Body of pancreas (tissue), 4 donors: Measurements from ENCODE around the gene QKI.

ENCODE experiments used
- CTCF ChIP-seq, 7 experiments: fragments of 450-650 bp in 4 of 7; fragments of 200-600 bp in 3 of 7; sonication (generic) in 3 of 7; IDR thresholded peaks; one replicate each; pipeline ENCODE4 v1.5.1; 2016 to 2019; ENCODE audit warnings: antibody characterized with exemption in 7 of 7
- POLR2A ChIP-seq, 3 donors: fragments of 450-650 bp; IDR thresholded peaks; one replicate each; pipeline ENCODE4 v1.6.1; 2016; ENCODE audit warnings: antibody characterized with exemption in 3 of 3, mild to moderate bottlenecking in 2 of 3

GRCh38 chr6:163548624-163549023 lies 134.1 kb downstream of the QKI start:
- TF ChIP-seq CTCF (IDR thresholded peaks at IDR 0.05): no peak
- TF ChIP-seq POLR2A (IDR thresholded peaks at IDR 0.05): no peak
